Raji (cell line): Measurements from ENCODE around the gene EPC1.

Experiments used
- POLR2A ChIP-seq: IDR thresholded peaks from 2 replicates; pipeline ENCODE4 v1.6.1; 2011; ENCODE audit warnings: low read depth, low read length, control low read depth; ENCODE audit not compliant: insufficient read depth

EPC1 gene

DNA sequence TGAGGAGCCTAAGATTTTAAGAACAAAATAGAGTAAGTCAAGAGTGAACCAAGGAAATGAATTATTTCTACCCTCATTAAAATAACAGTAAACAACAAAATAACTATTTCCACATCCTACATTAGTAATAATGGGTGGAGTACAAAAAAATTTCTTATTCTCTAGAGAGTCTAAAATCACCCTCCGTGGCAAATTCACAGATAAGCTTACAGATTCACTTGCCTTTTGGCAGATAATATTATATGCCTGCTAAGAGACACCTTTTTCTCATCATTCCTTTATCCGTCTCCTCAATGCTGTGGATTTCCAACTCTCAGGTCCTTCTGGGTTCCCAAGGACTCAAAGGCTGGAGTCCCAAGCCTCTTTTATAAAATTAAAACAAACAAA is 2.2 kb upstream of the EPC1 start:
- no peak for TF ChIP-seq POLR2A

DNA sequence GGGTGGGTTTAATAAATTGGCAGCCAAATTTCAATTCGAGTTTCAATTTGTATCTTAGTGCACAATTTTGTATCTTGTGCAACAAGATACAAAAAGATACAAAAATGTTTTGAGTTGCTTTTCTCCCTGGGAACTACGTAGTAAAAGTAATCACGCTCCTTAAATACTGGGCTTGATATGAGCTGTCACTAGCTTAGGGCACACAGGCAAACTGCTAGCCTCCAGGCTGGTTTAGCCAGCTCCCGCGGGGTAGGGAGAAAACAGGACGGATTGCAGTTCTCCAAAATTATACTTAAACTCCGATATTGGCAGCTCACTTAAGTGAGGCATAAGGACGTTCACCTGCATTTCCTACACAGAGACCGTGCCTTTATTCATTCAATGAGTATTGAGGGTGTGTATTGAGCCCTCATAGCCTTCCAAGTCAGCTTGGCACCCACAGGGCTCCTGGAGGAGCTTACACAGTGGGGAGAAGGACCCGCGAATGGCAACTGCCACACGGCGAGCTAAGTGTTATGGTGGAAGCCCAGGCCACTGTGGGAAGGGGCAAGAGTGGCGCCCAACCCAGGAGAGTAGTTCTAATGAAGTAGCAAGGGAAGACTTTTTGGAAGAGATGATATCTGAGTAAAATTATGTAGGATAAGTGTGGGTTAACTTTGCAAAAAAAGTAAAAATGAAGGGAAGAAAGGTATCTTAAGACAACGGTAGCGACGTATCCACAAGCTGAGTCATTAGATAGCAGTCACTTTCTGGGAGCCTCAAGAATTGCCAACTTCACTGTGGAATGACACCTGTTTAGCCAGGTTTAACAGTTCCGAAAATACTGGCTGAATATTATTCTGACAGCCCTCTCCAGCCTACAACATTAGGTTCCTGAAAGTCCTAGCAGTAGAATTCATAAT is 1.6 kb upstream of the EPC1 start:
- no peak for TF ChIP-seq POLR2A

DNA sequence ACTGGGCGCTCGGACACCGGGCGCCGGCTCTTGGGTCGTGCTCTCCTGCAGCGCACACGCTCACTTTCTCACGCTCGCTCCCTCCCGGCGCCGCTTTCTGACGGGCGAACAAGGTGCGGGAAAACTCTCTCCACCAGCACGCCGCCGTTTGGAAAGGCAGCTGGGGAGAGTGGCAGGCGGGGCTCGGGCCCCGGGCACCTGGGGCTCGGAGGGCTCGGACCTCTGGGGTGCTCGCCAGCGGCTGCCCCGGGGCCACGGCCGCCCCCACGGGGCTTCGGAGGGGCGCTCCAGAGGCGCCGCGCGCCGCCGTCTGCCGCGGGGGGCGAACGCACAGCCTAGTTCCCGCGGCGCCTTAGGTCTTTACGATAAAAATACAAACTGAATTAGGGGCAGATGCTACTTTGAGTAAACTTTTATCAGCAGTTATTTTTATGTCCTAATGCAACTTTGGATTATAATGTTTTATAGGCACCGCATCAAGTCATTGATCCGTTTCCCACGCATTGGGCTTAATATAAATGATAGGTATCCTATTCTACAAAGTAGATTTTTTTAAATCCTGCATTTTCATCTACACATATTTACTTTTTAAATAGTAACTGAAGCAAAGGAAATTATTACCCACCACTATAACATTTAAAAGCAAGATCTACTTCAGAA is 535 bp upstream of the EPC1 start:
- no peak; the same call in 1 of the 2 replicates for TF ChIP-seq POLR2A

DNA sequence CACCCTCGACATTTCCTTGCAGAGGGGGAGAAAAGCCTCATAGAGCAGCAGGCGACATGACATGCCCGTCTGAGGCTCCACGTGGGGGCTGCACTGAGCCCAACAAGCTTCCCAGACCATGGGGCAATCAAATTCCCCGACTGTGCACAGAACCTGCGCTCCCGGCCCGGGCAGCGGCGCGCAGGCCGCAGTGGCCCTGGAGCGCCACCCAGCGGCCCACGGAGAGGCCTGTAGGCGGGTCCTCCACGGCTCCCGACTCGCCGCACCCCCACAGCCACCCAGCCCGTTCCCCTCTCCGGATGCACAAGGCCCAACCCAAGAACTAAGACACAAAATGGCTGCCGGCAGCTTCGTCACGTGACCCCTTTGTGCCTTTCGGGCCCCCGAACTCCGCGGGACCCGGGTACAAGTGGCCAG is 816 bp downstream of the EPC1 start:
- TF ChIP-seq POLR2A = no peak; the same call in none of the 2 replicates

DNA sequence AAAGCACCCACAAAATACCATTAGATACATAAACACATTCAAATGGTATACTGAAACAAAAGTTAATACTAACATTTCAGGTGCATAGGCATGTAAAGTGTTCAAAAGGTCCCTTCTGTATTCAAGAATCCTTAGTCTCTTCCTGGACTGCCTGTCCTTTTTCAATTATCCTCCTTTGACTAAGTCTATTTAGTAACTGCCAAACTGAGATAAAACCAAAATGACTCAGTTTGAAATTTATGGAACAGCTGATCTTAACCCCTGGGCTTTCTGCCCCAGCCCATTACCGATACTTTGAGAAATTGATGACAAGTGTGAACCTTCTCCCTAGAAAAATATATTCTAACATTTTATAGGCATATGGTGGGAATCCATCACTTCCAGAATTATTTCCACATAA is 5.4 kb downstream of the EPC1 start:
- TF ChIP-seq POLR2A = no peak

DNA sequence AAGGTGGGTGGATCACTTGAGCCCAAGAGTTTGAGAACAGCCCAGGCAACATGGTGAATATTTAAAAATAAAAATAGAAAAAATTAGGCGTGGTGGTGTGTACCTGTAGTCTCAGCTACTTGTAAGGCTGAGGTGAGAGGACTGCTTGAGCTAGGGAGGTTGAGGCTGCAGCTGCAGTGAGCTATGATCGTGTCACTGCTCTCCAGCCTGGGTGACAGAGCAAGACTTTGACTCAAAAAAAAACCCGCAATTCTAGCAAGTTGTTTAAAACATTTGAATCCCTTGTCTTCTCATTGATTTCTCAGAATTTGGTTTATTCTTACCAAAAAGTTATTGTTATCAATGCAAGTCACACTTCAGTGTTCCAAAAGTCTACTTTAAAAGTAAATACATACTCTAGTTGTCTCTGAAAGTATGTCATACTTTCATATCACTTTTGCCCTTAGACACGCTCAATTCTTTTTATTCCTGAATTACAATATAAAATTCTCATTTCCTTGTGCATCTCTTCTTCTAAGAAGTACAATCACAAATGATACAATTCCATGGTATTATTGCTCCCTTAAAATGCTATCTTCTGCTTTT is 6.3 kb downstream of the EPC1 start:
- no peak for TF ChIP-seq POLR2A

DNA sequence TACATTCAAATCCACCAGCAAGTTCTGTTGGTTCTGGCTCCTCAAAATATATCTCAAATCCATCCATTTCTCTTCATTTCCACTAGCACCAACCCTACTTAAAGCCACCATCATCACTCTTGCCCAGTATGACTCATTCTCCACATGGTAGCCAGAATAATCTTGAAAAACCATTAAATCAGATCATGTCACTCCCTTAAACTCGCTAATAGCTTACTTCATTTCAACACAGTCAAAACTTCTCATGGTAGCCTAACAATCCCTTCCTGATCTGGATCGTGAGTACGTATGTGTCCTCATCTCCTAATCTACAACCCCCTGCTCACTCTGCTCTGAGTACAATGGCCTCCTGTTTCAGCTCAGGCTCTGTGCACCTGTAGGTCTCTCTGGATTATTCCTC is 8.7 kb downstream of the EPC1 start:
- TF ChIP-seq POLR2A = no peak

DNA sequence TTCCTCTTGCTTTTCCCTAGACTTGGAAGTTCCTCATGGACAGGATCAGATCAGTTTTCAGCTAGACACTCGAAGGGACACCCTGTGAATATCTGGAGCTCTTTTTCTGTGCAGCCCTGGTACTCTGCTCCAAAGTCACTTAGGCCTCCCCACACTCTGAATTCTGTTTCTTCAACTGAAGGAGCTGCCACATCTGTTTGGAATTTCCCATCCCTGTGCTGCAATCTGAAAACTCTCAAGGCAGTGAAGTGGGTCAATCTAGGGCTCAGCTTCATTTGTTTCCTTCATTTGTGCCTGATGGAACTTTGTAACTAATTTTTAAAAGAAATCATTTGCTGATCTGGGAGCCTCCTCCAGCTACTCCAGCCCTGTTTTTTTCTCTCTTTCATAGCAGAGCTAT is 9.6 kb downstream of the EPC1 start:
- no peak for TF ChIP-seq POLR2A

DNA sequence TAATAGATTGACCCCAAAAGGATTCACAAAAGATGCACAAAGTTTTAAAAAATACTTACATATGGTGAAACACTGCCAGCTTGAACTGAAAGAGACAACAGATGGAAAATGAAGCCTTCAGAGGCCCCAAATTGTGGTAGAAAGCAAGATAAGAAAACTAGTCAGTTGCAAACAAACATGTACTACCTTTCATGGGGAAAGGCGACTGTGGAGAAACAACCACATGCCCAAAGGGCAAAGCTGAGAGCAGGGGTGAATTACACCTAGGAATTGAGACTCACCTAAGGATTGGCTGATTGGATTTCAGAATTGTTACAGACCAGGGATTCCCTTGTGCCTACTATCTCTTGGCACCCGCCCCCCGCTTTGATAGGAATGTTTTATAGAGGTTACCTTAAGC is 13.1 kb downstream of the EPC1 start:
- no peak for TF ChIP-seq POLR2A

DNA sequence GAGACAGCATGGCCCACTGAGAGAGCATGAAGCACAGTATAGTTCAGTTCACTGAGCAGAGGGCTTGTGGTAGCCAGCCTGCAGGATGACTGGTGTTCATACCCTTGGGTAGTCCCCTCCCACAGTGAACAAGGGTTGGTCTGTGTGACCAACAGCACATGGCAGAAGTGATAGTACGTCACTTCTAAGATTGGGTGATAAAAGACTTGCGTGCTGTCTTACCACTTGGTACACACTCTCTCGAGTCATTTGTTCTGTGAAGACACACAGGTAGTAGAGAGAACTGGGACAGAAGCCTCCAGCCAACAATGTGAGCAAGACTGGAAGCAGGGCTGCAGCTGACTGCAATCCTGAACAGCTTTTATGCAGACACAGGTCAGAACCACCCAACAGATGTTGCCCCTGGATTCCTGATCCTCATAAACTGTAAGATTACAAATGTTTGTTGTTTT is 14.6 kb downstream of the EPC1 start:
- TF ChIP-seq POLR2A = peak; percentile 59

DNA sequence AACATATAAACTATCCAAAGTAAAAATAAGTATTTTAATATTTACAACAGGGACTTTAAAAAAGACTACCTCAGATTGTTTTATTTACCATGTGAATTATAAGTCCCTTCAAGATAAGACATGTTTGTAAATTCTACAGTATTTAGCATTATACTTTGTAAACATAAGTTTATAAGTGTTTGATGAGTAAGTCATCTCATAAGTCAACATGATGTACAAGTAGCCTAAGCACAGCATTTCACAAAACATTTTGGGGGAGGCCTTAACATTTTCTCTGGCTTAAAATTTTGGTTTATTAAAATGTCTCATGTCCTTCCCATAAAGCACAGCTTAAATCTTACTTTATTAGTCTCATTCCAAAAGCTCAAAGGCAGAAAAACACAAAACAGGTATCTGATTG is 15.4 kb downstream of the EPC1 start:
- TF ChIP-seq POLR2A = no peak

DNA sequence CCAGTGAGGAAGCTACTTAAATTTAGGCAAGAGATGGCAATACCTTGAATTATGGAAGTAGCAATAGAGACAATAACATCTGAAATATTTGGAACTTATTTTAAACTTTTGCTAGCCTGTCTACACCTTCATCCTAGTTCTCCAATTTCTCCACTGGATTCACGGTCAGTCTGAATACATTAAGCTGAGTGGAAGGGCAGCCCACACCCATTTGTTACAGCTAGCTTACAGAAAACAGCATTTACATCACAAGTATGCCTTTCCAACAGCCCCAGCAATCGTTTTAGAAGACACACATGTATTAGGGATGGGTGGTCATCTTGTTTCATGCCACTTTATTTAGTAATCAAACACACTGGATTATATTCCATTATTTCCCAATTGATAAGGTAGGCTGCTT is 16.7 kb downstream of the EPC1 start:
- no peak for TF ChIP-seq POLR2A

DNA sequence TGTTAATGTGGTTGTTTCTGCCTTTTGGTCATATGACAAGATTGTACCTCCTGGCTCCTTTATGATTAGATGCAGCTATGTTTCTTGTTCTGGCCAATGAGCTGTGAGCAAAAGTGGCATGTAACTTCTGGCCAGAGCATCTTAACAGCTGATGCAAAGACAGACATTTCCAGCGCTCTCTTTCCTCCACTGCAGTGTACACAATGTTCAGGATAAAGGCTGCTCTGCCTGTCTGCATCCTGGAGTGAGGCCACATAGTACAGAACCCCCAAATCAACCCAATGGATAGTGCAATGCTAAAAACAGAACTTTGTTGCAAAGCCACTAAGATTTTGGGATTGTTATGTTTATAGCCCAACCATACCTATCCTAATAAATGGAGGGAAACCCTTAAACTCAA is 17.9 kb downstream of the EPC1 start:
- TF ChIP-seq POLR2A = no peak

DNA sequence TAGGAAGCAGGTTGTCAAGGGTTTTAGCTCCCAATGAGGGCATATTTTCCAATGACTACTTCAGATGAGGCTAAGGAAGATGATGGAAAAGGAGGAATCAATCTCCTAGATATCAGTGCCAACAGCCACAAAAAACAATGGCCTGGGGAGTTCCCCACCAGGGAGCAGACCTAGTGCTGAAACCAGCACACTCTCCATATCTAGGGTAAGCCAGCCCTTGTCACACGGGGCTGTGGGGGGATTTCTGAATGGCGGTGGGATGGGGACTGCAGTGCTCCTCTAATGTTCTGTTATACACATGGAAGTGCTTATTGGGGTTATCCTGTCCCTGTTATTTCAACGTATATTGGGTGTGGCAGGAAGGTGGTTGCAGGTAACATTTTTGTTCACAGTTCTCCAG is 18.5 kb downstream of the EPC1 start:
- TF ChIP-seq POLR2A = no peak

DNA sequence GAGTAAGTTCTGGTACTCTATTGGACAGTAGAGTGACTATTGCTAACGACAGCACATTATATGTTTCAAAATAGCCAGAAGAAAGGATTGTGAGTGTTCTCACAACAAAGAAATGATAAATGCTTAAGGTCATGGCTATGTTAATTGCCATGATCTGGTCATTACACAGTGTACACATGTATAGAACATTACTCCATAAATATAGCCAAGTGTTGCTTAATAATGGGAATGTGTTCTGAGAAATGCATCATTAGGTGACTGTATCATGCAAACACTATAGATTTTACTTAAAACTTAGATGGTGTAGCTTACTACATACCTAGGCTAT is 19.6 kb downstream of the EPC1 start:
- no peak for TF ChIP-seq POLR2A
